Mucosa of descending colon (tissue), 3 donors: ENCODE data around the gene SELENOI. TPM values are rescaled to one million over a fixed set of nuclear protein-coding genes. Genes with fewer than 3 reads are reported as not detected.
"Not testable (repeated sequence)": the region's sequence is repeated elsewhere in the genome, so short reads cannot be mapped to it uniquely, and the experiment has no call there.

Experiments
- ATAC-seq: fragments of 200-7000 bp; cut with Tn5 transposase; one replicate; pipeline ENCODE4 v1.9.1; 2020; ENCODE audit warnings: mild to moderate bottlenecking, moderate library complexity
- DNase-seq, 3 donors: peaks; one replicate each; pipeline ENCODE4 v3.0.0-alpha.2; 2020
- H3K36me3 ChIP-seq: fragments of 200-600 bp; one replicate; pipeline ENCODE4 v1.8.0; 2021; ENCODE audit warnings: low read depth, mild to moderate bottlenecking
- H3K4me1 ChIP-seq: fragments of 200-600 bp; one replicate; pipeline ENCODE4 v1.8.0; 2021; ENCODE audit warnings: low read depth, mild to moderate bottlenecking
- H3K4me3 ChIP-seq: fragments of 200-600 bp; one replicate; pipeline ENCODE4 v1.8.0; 2021; ENCODE audit warnings: mild to moderate bottlenecking
- H3K9me3 ChIP-seq: fragments of 200-600 bp; one replicate; pipeline ENCODE4 v1.8.0; 2021; ENCODE audit warnings: mild to moderate bottlenecking
- CTCF ChIP-seq: fragments of 200-600 bp; IDR thresholded peaks from one replicate; pipeline ENCODE4 v1.8.0; 2022; ENCODE audit warnings: antibody characterized with exemption, mild to moderate bottlenecking
- intact Hi-C, 2 donors: fragments of 100-400 bp; cut with DNase I in 1 of 2; cut with micrococcal nuclease in 1 of 2; formaldehyde crosslinking; loops; one replicate each; pipeline versions ENCODE4 v1.11.0 to v1.11.1; 2022; cut with DNase I, micrococcal nuclease
- total RNA-seq, 3 donors: library from RNA; stranded (reverse); fragmentation: NEBNext Ultra II Directional in 2 of 3; extraction: Animal tissue kit (Norgen Biotek cat#: 25700) in 2 of 3; gene quantifications; one replicate each; pipeline versions ENCODE4 v1.2.1 to v1.2.4, GENCODE V29; 2021 to 2023
- donor health status: DM: no; HTN: no; CAD: no; lungs with moderate emphysema.
- donor health status: DM: no; HTN: no; CAD: no.
- donor health status: DM: no; HTN: yes; CAD: no.

The SELENOI gene
- total RNA-seq, 3 donors from 2014 or later: 27.4 to 42.6 (median 28.0) TPM

- H3K4me1 ChIP-seq: no peaks in the 10 kb centered on the region
- no peak for ATAC-seq
- no peaks in the 10 kb centered on the region for H3K36me3 ChIP-seq
- DNase-seq: no peak
- TF ChIP-seq CTCF: no peak
- H3K9me3 ChIP-seq: no peaks in the 10 kb centered on the region
- intact Hi-C loops: no loop called here
- no peak overlapping the region for H3K4me3 ChIP-seq
These were observed 27.0 kb upstream of the SELENOI start for GRCh38 chr2:26318950-26319349.

- intact Hi-C loops, H3K9me3 ChIP-seq, H3K4me1 ChIP-seq, H3K4me3 ChIP-seq, ATAC-seq, H3K36me3 ChIP-seq, DNase-seq: not testable (repeated sequence)
These were observed 21.5 kb upstream of the SELENOI start for GRCh38 chr2:26324479-26324878.

- Histone ChIP-seq H3K9me3 (no peaks in the 10 kb centered on the region), H3K4me1 (no peaks in the 10 kb centered on the region), H3K36me3 (no peaks in the 10 kb centered on the region), H3K4me3 (no peak overlapping the region)
- TF ChIP-seq CTCF: no peak
- ATAC-seq (no peak), DNase-seq (no peak)
- intact Hi-C loops: no loop called here
These were observed 21.0 kb upstream of the SELENOI start for GRCh38 chr2:26324903-26325302.

- Histone ChIP-seq H3K36me3 (no peaks in the 10 kb centered on the region), H3K4me1 (no peaks in the 10 kb centered on the region), H3K4me3 (no peak overlapping the region), H3K9me3 (no peaks in the 10 kb centered on the region)
- DNase-seq (no peak), ATAC-seq (no peak)
- intact Hi-C loops: no loop called here
- no peak for TF ChIP-seq CTCF
These were observed 20.1 kb upstream of the SELENOI start for GRCh38 chr2:26325851-26326250.

GRCh38 chr2:26326514-26326913 is 19.4 kb upstream of the SELENOI start:
- intact Hi-C loops: no loop called here
- no peak for ATAC-seq
- no peak overlapping the region for H3K4me3 ChIP-seq
- no peak for DNase-seq
- no peak for TF ChIP-seq CTCF
- no peaks in the 10 kb centered on the region for H3K4me1 ChIP-seq
- H3K9me3 ChIP-seq: no peaks in the 10 kb centered on the region
- H3K36me3 ChIP-seq: no peaks in the 10 kb centered on the region

- H3K9me3 ChIP-seq: no peaks in the 10 kb centered on the region
- ATAC-seq (no peak), DNase-seq (no peak)
- no peaks in the 10 kb centered on the region for H3K4me1 ChIP-seq
- H3K4me3 ChIP-seq: no peak overlapping the region
- H3K36me3 ChIP-seq: no peaks in the 10 kb centered on the region
- intact Hi-C loops: no loop called here
- no peak for TF ChIP-seq CTCF
These were observed 18.4 kb upstream of the SELENOI start for GRCh38 chr2:26327291-26328272.

- intact Hi-C loops, ATAC-seq, H3K4me1 ChIP-seq, H3K36me3 ChIP-seq, H3K4me3 ChIP-seq, H3K9me3 ChIP-seq, DNase-seq: not testable (repeated sequence)
These were observed 16.9 kb upstream of the SELENOI start for GRCh38 chr2:26329083-26329482.
